ENCODE results near the gene OR6S1. TPM values are rescaled to one million over a fixed set of nuclear protein-coding genes. Genes with fewer than 3 reads are reported as not detected.

Gene OR6S1
- total and polyA plus RNA-seq, 10 of the 15 experiments (the other 5 are each of a cell fraction or from before 2014, with no cell fraction given), result 0.22 to 0.67 (median 0.43) TPM; not detected in 4

- no peak for TF ChIP-seq NFXL1 (IDR thresholded peaks at IDR 0.05; ENCODE audit: borderline replicate concordance)
- TF ChIP-seq PKNOX1 (IDR thresholded peaks at IDR 0.05), result no peak; the same call in 1 of the 2 replicates
- TF ChIP-seq MTA2 (IDR thresholded peaks at IDR 0.05; ENCODE audit: low read depth), result no peak
- peak; percentile 36; the same call in 1 of the 2 replicates for TF ChIP-seq CREB1 (IDR thresholded peaks at IDR 0.05; ENCODE audit: low read depth)
- TF ChIP-seq STAT3 (IDR thresholded peaks at IDR 0.05; ENCODE audit: low read depth, low read length), result peak; percentile 58; the same call in 1 of the 2 replicates
- no peak for TF ChIP-seq BRCA1 (IDR thresholded peaks at IDR 0.05; ENCODE audit: low read depth, low read length)
- TF ChIP-seq NRF1 (conservative IDR thresholded peaks at IDR 0.05; ENCODE audit: low read depth, low read length), result no peak
- TF ChIP-seq JUNB (IDR thresholded peaks at IDR 0.05), result 0 out of 2 replicates have a peak, but pooled peaks have one; percentile 12
- no peak for TF ChIP-seq SUZ12 (IDR thresholded peaks at IDR 0.05; ENCODE audit: unreplicated experiment)
- 0 out of 2 replicates have a peak, but pooled peaks have one; percentile 55 for TF ChIP-seq NFIC (IDR thresholded peaks at IDR 0.05; ENCODE audit: low read depth, low read length)
- no peak for TF ChIP-seq TCF3 (IDR thresholded peaks at IDR 0.05; ENCODE audit: borderline replicate concordance, insufficient read depth, low read depth, low read length)
- TF ChIP-seq MYB (IDR thresholded peaks at IDR 0.05; ENCODE audit: borderline replicate concordance, low read depth, low read length), result no peak
- peak; percentile 51; the same call in 1 of the 2 replicates for TF ChIP-seq IRF4 (IDR thresholded peaks at IDR 0.05; ENCODE audit: low read depth, low read length)
- no peak for TF ChIP-seq SUPT20H (IDR thresholded peaks at IDR 0.05; ENCODE audit: borderline replicate concordance, control insufficient read depth, low read depth, low read length)
- TF ChIP-seq FOS (IDR thresholded peaks at IDR 0.05; ENCODE audit: borderline replicate concordance, extremely low read depth, insufficient read length), result no peak
- TF ChIP-seq HCFC1 (IDR thresholded peaks at IDR 0.05; ENCODE audit: low read length), result no peak
- TF ChIP-seq TCF12 (IDR thresholded peaks at IDR 0.05; ENCODE audit: low read depth, low read length), result no peak
- TF ChIP-seq GABPA (IDR thresholded peaks at IDR 0.05; ENCODE audit: low read depth), result peak; percentile 54; the same call in 1 of the 2 replicates
- TF ChIP-seq ZNF274 (IDR thresholded peaks at IDR 0.05; ENCODE audit: insufficient read depth, insufficient read length), result no peak
- TF ChIP-seq BCL11A (IDR thresholded peaks at IDR 0.05; ENCODE audit: low read depth, low read length), result 0 out of 2 replicates have a peak, but pooled peaks have one; percentile 6
- TF ChIP-seq SIX5 (IDR thresholded peaks at IDR 0.05; ENCODE audit: low read depth, low read length, severe bottlenecking), result no peak
- no peak for TF ChIP-seq MXI1 (IDR thresholded peaks at IDR 0.05; ENCODE audit: low read depth, low read length)
- no peak for TF ChIP-seq HDGF (IDR thresholded peaks at IDR 0.05)
- TF ChIP-seq E2F4 (IDR thresholded peaks at IDR 0.05; ENCODE audit: low read depth, low read length), result no peak; the same call in 1 of the 2 replicates
- peak; percentile 93 for TF ChIP-seq ZNF217 (IDR thresholded peaks at IDR 0.05)
- no peak for TF ChIP-seq SIN3A (IDR thresholded peaks at IDR 0.05; ENCODE audit: low read depth, low read length)
- no peak for TF ChIP-seq BCLAF1 (IDR thresholded peaks at IDR 0.05)
- TF ChIP-seq CEBPB (IDR thresholded peaks at IDR 0.05; ENCODE audit: borderline replicate concordance in 1 of 2, low read depth in 2 of 2, low read length in 2 of 2), result no peak; a peak in 1 of 4 replicates
These were observed 40.0 kb upstream of the OR6S1 start (continued) for GRCh38 chr14:20681348-20682126.

Measured in GM12878 (cell line).